HCT116 (cell line): ENCODE data around the gene MRPL36. TPM values are rescaled to one million over a fixed set of nuclear protein-coding genes. Genes with fewer than 3 reads are reported as not detected.

Experiments
- ATAC-seq: fragments of 200-7000 bp; cut with Tn5 transposase; 2 replicates; pipeline ENCODE4 v1.9.1; 2020; ENCODE audit warnings: mild to moderate bottlenecking, moderate library complexity
- BruUV-seq: library from RNA; stranded (reverse); fragments of 400-500 nt; replicated peaks from 2 replicates; lab custom pipeline; 2021; lab: Mats Ljungman, UMichigan
- CTCF ChIA-PET: fragments of 300-600 bp; sonication (Branson Sonifier 250); formaldehyde crosslinking; loops from one replicate; lab custom pipeline; 2021; ENCODE audit warnings: antibody characterized with exemption; lab: Charles Lee
- POLR2A ChIA-PET: fragments of 300-600, 350-600 bp; sonication (Branson Sonifier 250); formaldehyde crosslinking; loops from one replicate; lab custom pipeline; 2021; ENCODE audit warnings: antibody characterized with exemption; lab: Charles Lee
- RAD21 ChIA-PET, 2 experiments: fragments of 300-600 bp; sonication (Branson Sonifier 250); formaldehyde crosslinking; loops; one replicate each; lab custom pipeline; 2023; ENCODE audit warnings: low total read pairs in 2 of 2; ENCODE audit not compliant: uncharacterized antibody in 2 of 2, unreplicated experiment in 2 of 2, low non-redundant PET in 1 of 2; lab: Charles Lee
- DNase-seq: peaks from one replicate; pipeline ENCODE4 v3.0.0-alpha.2; 2010; ENCODE audit warnings: low read depth, low spot score
- H2AFZ ChIP-seq: fragments of 200-600 bp; shearing (Covaris generic), sonication (generic); 2 replicates; pipeline ENCODE4 v1.6.1; 2017; ENCODE audit warnings: low read depth, mixed run types, mixed read lengths, antibody characterized with exemption, low read length; ENCODE audit not compliant: poor library complexity, severe bottlenecking
- H3K27ac ChIP-seq: 2 replicates; pipeline ENCODE4 v1.5.1; 2012; ENCODE audit warnings: low read depth, low read length
- H3K27me3 ChIP-seq: fragments of 200-600 bp; sonication (generic); 2 replicates; pipeline ENCODE4 v1.6.1; 2016; ENCODE audit warnings: mixed run types, low read length, mixed read lengths; ENCODE audit not compliant: insufficient read depth
- H3K36me3 ChIP-seq, 2 experiments: fragments of 200-500 bp in 1 of 2; fragments of 200-600 bp in 1 of 2; sonication (Bioruptor generic) in 1 of 2; sonication (generic) in 1 of 2; 2 replicates each; pipeline versions ENCODE4 v1.5.1 to v1.6.1; 2014 to 2016; ENCODE audit warnings: low read length in 2 of 2, inconsistent platforms in 1 of 2, mixed read lengths in 1 of 2, mixed run types in 1 of 2; ENCODE audit not compliant: insufficient read depth in 2 of 2, control insufficient read depth in 1 of 2
- H3K4me1 ChIP-seq, 2 experiments: fragments of 200-600 bp in 1 of 2; sonication (generic) in 1 of 2; 2 replicates each; pipeline versions ENCODE4 v1.5.1 to v1.6.1; 2012 to 2017; ENCODE audit warnings: low read length in 2 of 2, inconsistent platforms in 1 of 2, mild to moderate bottlenecking in 1 of 2, mixed read lengths in 1 of 2, mixed run types in 1 of 2, moderate library complexity in 1 of 2; ENCODE audit not compliant: insufficient read depth in 2 of 2, control insufficient read depth in 1 of 2
- H3K4me2 ChIP-seq: fragments of 200-600 bp; sonication (generic); 2 replicates; pipeline ENCODE4 v1.6.1; 2017; ENCODE audit warnings: mixed run types, low read length, mixed read lengths
- H3K4me3 ChIP-seq, 2 experiments: fragments of 200-600 bp in 1 of 2; sonication (generic) in 1 of 2; replicated peaks in 1 of 2; 2 replicates each; pipeline ENCODE4 v1.5.1; 2011 to 2016; ENCODE audit warnings: low read length in 2 of 2, control low read depth in 1 of 2, low read depth in 1 of 2, mild to moderate bottlenecking in 1 of 2, mixed read lengths in 1 of 2, mixed run types in 1 of 2
- H3K79me2 ChIP-seq: fragments of 200-600 bp; sonication (generic); 2 replicates; pipeline ENCODE4 v1.6.1; 2017; ENCODE audit warnings: mild to moderate bottlenecking, mixed run types, low read length, moderate library complexity, mixed read lengths; ENCODE audit not compliant: insufficient read depth
- H3K9ac ChIP-seq: fragments of 200-600 bp; sonication (generic); 2 replicates; pipeline ENCODE4 v1.6.1; 2016; ENCODE audit warnings: low read length, mixed read lengths
- H3K9me2 ChIP-seq: fragments of 200-600 bp; sonication (generic), shearing (Covaris generic); 2 replicates; pipeline ENCODE4 v1.6.1; 2017; ENCODE audit warnings: mixed run types, mild to moderate bottlenecking, moderate library complexity; ENCODE audit not compliant: insufficient read depth
- H3K9me3 ChIP-seq, 2 experiments: fragments of 200-500 bp in 1 of 2; fragments of 200-600 bp in 1 of 2; sonication (Bioruptor generic) in 1 of 2; sonication (generic) in 1 of 2; 2 replicates each; pipeline ENCODE4 v1.6.1; 2014 to 2017; ENCODE audit warnings: low read length in 2 of 2, mixed read lengths in 2 of 2, inconsistent platforms in 1 of 2, low read depth in 1 of 2, mild to moderate bottlenecking in 1 of 2, mixed run types in 1 of 2, moderate library complexity in 1 of 2; ENCODE audit not compliant: control insufficient read depth in 1 of 2, insufficient read depth in 1 of 2
- H4K20me1 ChIP-seq: fragments of 200-600 bp; sonication (generic), shearing (Covaris generic); 2 replicates; pipeline ENCODE4 v1.6.1; 2017; ENCODE audit warnings: mixed run types, mild to moderate bottlenecking, moderate library complexity; ENCODE audit not compliant: insufficient read depth
- CBX3 ChIP-seq: IDR thresholded peaks from 2 replicates; pipeline ENCODE4 v1.6.1; 2012; ENCODE audit warnings: low read depth
- CEBPB ChIP-seq: IDR thresholded peaks from 2 replicates; pipeline ENCODE4 v1.6.1; 2012; ENCODE audit warnings: low read depth
- EGR1 ChIP-seq: IDR thresholded peaks from 2 replicates; pipeline ENCODE4 v1.6.1; 2012; ENCODE audit warnings: low read depth
- ELF1 ChIP-seq: IDR thresholded peaks from 2 replicates; pipeline ENCODE4 v1.6.1; 2012; ENCODE audit warnings: low read depth, borderline replicate concordance
- JUND ChIP-seq: IDR thresholded peaks from 2 replicates; pipeline ENCODE4 v1.6.1; 2012
- POLR2AphosphoS5 ChIP-seq: IDR thresholded peaks from 2 replicates; pipeline ENCODE4 v1.6.1; 2011; ENCODE audit warnings: mild to moderate bottlenecking, low read depth, low read length, moderate library complexity
- RAD21 ChIP-seq: IDR thresholded peaks from 2 replicates; pipeline ENCODE4 v1.6.1; 2012; ENCODE audit warnings: low read depth, mild to moderate bottlenecking
- SIN3A ChIP-seq: IDR thresholded peaks from 2 replicates; pipeline ENCODE4 v1.6.1; 2012; ENCODE audit warnings: low read depth
- SP1 ChIP-seq: IDR thresholded peaks from 2 replicates; pipeline ENCODE4 v1.6.1; 2012; ENCODE audit warnings: low read depth
- SRF ChIP-seq: IDR thresholded peaks from 2 replicates; pipeline ENCODE4 v1.6.1; 2012; ENCODE audit warnings: low read depth
- TCF7L2 ChIP-seq: IDR thresholded peaks from 2 replicates; pipeline ENCODE4 v1.7.0; 2011; ENCODE audit warnings: borderline replicate concordance, inconsistent platforms; ENCODE audit not compliant: insufficient read depth, insufficient read length; ENCODE audit errors: extremely low read depth
- YY1 ChIP-seq: IDR thresholded peaks from 2 replicates; pipeline ENCODE4 v1.6.1; 2011; ENCODE audit warnings: low read length, low read depth, moderate library complexity, mild to moderate bottlenecking; ENCODE audit not compliant: insufficient replicate concordance; ENCODE audit errors: extremely low read depth
- ZFX ChIP-seq: fragments of 450-650 bp; IDR thresholded peaks from 2 replicates; pipeline ENCODE4 v1.6.1; 2017
- ZNF274 ChIP-seq: fragments of 200-500 bp; sonication (Bioruptor generic); IDR thresholded peaks from 2 replicates; pipeline ENCODE4 v1.6.1; 2014; ENCODE audit warnings: mild to moderate bottlenecking, low read depth, low read length, inconsistent platforms
- intact Hi-C: fragments of 100-400 bp; cut with micrococcal nuclease; formaldehyde crosslinking; loops from 2 replicates; pipeline ENCODE4 v1.10.0; 2022
- total RNA-seq: library from RNA; stranded (reverse); gene quantifications from one replicate; pipeline ENCODE4 v1.2.1, GENCODE V29; 2021; ENCODE audit not compliant: unreplicated experiment
- TF ChIP-seq, protein P1 (sequence below): IDR thresholded peaks from 2 replicates; pipeline ENCODE4 v1.6.1; 2011; ENCODE audit warnings: mild to moderate bottlenecking, low read length, moderate library complexity; ENCODE audit not compliant: insufficient replicate concordance; ENCODE audit errors: extremely low read depth
- TF ChIP-seq, protein P2 (sequence below): IDR thresholded peaks from 2 replicates; pipeline ENCODE4 v1.6.1; 2012; ENCODE audit warnings: low read depth
- TF ChIP-seq, protein P3 (sequence below), 3 experiments: fragments of 200-600 bp in 1 of 3; sonication (generic) in 1 of 3; IDR thresholded peaks in 2 of 3; conservative IDR thresholded peaks in 1 of 3; 2 replicates each; pipeline ENCODE4 v1.5.1; 2012 to 2017; ENCODE audit warnings: low read depth in 2 of 3, low read length in 2 of 3, antibody characterized with exemption in 1 of 3, borderline replicate concordance in 1 of 3, control low read depth in 1 of 3, mild to moderate bottlenecking in 1 of 3, mixed read lengths in 1 of 3, mixed run types in 1 of 3, moderate library complexity in 1 of 3; ENCODE audit not compliant: insufficient read depth in 1 of 3
- TF ChIP-seq, protein P4 (sequence below): IDR thresholded peaks from 2 replicates; pipeline ENCODE4 v1.6.1; 2012

The MRPL36 gene
- total RNA-seq, 1 experiment from 2014 or later: 71.9 TPM

DNA sequence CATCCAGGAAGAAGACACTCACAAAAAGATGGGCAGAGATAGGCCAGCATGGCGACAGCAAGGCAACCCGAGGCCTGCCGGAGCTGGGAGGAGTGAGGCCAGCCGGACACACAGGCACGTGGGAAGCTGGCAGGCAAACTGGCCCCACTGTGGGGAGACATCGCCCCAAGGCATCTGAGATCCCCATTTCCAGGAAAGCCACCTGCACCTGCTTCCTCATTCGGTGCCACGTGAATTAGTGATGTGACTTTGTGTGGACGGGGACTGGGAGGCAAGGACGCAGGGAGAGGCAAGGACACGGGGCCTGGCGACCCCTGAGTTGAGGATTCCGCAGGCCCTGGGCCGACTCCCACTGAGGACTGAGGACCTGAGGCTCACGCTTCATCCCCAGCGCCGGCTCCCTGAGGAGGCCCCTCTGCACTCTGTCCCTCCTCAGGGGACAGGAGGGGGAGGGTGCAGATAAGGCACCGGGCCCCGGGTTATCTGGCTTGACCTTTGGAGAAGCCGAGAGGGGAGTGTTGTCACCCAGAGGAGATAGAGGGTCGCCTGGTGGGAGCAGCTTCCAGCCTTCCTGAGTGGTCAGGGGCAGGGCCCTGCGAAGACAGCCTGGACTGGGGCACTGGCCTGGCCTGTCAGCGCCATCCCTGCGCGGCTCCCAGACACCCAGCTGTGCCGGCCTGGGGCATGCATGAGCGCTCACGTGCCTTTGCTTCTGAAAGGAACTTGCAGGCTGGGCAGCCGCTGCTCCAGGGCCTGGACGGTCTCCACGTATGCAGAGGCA lies 41.3 kb upstream of the MRPL36 start (continued):
- TF ChIP-seq ELF1 (no peak), ZNF274 (no peak), TCF7L2 (no peak), SRF (no peak), SP1 (no peak), JUND (no peak), ZFX (no peak), CBX3 (no peak), SIN3A (no peak)

DNA sequence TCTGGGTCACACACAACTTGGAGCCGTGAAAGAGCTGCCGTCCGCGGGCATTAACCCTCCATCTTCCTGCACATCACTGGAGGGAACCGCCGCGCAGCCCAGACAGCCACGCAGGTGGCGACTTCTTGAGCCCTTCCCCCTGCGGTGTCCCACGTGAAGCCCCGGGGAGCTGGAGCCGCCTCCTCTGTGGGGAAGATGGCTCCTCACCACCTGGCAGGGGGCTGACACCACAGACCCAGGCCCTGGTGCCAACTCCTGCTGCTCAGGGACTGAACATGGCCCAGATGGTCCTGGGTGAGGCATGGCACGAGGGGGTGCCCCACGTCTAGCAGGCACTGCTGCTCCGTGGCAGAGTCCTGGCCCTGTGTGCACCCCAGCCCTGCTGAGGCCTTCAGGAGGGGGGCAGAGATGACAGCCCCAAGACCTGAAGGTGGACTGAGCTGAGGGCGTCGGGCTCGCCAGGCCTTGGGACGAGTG lies 40.5 kb upstream of the MRPL36 start:
- BruUV-seq: no TSS peak
- intact Hi-C loops: no loop called here
- no peak for ATAC-seq
- H2AFZ ChIP-seq: no peak overlapping the region
- no peak for DNase-seq
- H3K9me2 ChIP-seq: no peaks in the 10 kb centered on the region
- no peak overlapping the region for H3K27ac ChIP-seq
- no peaks in the 10 kb centered on the region for H3K4me1 ChIP-seq
- H3K9ac ChIP-seq: no peak overlapping the region
- ChIA-PET POLR2A (no interaction called here), RAD21 (no interaction called here), CTCF (no interaction called here)
- H3K4me2 ChIP-seq: no peak overlapping the region
- no peaks in the 10 kb centered on the region for H3K36me3 ChIP-seq
- H3K9me3 ChIP-seq: no peaks in the 10 kb centered on the region
- H3K27me3 ChIP-seq: no peaks in the 10 kb centered on the region
- H4K20me1 ChIP-seq: no peaks in the 10 kb centered on the region
- H3K4me3 ChIP-seq: no peak overlapping the region
- no peaks in the 10 kb centered on the region for H3K79me2 ChIP-seq
- TF ChIP-seq YY1 (no peak), SIN3A (no peak), CEBPB (no peak), SRF (no peak), RAD21 (no peak), EGR1 (no peak), CBX3 (no peak), POLR2AphosphoS5 (no peak)
- TF ChIP-seq, protein P1, sequence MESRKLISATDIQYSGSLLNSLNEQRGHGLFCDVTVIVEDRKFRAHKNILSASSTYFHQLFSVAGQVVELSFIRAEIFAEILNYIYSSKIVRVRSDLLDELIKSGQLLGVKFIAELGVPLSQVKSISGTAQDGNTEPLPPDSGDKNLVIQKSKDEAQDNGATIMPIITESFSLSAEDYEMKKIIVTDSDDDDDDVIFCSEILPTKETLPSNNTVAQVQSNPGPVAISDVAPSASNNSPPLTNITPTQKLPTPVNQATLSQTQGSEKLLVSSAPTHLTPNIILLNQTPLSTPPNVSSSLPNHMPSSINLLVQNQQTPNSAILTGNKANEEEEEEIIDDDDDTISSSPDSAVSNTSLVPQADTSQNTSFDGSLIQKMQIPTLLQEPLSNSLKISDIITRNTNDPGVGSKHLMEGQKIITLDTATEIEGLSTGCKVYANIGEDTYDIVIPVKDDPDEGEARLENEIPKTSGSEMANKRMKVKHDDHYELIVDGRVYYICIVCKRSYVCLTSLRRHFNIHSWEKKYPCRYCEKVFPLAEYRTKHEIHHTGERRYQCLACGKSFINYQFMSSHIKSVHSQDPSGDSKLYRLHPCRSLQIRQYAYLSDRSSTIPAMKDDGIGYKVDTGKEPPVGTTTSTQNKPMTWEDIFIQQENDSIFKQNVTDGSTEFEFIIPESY: no peak
- TF ChIP-seq, protein P2, sequence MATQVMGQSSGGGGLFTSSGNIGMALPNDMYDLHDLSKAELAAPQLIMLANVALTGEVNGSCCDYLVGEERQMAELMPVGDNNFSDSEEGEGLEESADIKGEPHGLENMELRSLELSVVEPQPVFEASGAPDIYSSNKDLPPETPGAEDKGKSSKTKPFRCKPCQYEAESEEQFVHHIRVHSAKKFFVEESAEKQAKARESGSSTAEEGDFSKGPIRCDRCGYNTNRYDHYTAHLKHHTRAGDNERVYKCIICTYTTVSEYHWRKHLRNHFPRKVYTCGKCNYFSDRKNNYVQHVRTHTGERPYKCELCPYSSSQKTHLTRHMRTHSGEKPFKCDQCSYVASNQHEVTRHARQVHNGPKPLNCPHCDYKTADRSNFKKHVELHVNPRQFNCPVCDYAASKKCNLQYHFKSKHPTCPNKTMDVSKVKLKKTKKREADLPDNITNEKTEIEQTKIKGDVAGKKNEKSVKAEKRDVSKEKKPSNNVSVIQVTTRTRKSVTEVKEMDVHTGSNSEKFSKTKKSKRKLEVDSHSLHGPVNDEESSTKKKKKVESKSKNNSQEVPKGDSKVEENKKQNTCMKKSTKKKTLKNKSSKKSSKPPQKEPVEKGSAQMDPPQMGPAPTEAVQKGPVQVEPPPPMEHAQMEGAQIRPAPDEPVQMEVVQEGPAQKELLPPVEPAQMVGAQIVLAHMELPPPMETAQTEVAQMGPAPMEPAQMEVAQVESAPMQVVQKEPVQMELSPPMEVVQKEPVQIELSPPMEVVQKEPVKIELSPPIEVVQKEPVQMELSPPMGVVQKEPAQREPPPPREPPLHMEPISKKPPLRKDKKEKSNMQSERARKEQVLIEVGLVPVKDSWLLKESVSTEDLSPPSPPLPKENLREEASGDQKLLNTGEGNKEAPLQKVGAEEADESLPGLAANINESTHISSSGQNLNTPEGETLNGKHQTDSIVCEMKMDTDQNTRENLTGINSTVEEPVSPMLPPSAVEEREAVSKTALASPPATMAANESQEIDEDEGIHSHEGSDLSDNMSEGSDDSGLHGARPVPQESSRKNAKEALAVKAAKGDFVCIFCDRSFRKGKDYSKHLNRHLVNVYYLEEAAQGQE: no peak
- TF ChIP-seq, protein P3, sequence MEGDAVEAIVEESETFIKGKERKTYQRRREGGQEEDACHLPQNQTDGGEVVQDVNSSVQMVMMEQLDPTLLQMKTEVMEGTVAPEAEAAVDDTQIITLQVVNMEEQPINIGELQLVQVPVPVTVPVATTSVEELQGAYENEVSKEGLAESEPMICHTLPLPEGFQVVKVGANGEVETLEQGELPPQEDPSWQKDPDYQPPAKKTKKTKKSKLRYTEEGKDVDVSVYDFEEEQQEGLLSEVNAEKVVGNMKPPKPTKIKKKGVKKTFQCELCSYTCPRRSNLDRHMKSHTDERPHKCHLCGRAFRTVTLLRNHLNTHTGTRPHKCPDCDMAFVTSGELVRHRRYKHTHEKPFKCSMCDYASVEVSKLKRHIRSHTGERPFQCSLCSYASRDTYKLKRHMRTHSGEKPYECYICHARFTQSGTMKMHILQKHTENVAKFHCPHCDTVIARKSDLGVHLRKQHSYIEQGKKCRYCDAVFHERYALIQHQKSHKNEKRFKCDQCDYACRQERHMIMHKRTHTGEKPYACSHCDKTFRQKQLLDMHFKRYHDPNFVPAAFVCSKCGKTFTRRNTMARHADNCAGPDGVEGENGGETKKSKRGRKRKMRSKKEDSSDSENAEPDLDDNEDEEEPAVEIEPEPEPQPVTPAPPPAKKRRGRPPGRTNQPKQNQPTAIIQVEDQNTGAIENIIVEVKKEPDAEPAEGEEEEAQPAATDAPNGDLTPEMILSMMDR (IDR thresholded peaks at IDR 0.05 in 2 of 3, conservative IDR thresholded peaks at IDR 0.05 in 1 of 3; ENCODE audit: borderline replicate concordance in 1 of 3, insufficient read depth in 1 of 3, low read depth in 2 of 3, low read length in 2 of 3): no peak
- TF ChIP-seq, protein P4, sequence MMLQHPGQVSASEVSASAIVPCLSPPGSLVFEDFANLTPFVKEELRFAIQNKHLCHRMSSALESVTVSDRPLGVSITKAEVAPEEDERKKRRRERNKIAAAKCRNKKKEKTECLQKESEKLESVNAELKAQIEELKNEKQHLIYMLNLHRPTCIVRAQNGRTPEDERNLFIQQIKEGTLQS: no peak
